NCI-H187 treated with DMSO at 0.1 percent for 48 hours (cell line): ENCODE data around the gene PLXDC1.
"Not testable (repeated sequence)": the region's sequence is repeated elsewhere in the genome, so short reads cannot be mapped to it uniquely, and the experiment has no call there.

Experiments
- DNase-seq: peaks from one replicate; lab custom pipeline; 2025; lab: John Stamatoyannopoulos, UW

Gene PLXDC1

GRCh38 chr17:39125143-39125875 lies 26.1 kb downstream of the PLXDC1 start:
- DNase-seq = no peak

- DNase-seq = no peak
These were observed 27.8 kb downstream of the PLXDC1 start for GRCh38 chr17:39123627-39124026.

- DNase-seq = no peak
These were observed 28.4 kb downstream of the PLXDC1 start for GRCh38 chr17:39122991-39123390.

- not testable (repeated sequence) for DNase-seq
These were observed 29.5 kb downstream of the PLXDC1 start for GRCh38 chr17:39121919-39122318.

GRCh38 chr17:39118674-39119419 lies 32.6 kb downstream of the PLXDC1 start:
- no peak for DNase-seq

DNA sequence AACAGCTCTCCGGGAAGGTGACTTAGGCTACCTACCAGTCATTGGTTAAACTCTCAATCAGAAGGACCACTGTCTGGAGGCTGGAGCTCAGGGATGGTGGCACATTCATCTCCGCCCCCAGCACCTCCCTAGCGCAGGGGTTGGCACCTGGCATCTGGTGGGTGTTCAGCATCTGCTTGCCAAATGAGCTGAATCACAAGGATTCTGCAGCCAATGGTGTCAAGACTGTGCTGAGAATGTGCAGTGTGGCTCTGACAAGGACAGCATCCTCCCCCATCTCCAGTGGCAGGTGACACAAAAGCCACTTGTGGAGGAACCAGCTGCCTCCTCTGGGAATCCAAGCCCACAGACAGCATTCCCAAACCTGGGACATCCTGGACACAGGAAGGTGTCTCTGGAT lies 35.2 kb downstream of the PLXDC1 start:
- DNase-seq = no peak

DNA sequence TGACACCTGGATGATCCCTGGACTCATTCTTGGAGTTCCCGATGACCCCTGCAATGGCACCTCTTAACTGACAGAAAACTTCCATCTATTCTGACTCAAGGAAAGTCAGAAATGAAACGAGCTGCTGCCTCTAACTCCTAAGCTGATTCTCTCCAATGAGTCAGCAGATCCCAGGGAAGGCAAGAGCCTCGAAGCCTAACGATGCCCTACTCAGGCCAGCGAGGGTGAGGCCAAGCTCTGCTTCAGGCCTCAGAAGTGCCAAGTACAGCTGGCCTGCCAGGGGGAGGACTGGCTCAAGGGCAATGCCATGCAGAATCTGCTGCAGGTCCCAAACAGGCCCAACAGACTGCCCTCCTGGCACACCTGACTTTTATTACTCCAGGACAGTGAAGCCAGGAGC lies 36.3 kb downstream of the PLXDC1 start:
- no peak for DNase-seq

GRCh38 chr17:39114723-39115122 lies 36.7 kb downstream of the PLXDC1 start:
- DNase-seq = no peak

DNA sequence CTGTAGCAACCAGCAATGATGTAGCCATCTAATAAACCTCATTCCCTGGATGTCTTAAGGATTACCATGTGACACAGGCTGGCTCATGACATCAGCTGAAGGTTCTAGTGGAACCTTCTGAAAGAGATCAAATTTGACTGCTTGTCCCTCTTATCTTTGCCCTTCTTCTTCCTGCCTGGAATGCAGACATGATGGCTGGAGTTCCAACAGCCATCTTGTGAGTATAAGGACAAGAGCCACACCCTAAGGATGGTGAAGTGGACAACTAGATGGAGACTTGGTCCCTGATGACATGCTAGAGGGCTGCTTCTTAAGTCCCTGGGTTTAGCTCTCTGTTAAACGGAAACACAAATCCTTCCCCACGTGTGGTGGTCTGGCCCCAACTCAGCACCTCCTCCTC lies 37.6 kb downstream of the PLXDC1 start:
- DNase-seq = no peak

- DNase-seq = no peak
These were observed 40.9 kb downstream of the PLXDC1 start for GRCh38 chr17:39110435-39111136.

- no peak for DNase-seq
These were observed 42.7 kb downstream of the PLXDC1 start for GRCh38 chr17:39108461-39109375.

DNA sequence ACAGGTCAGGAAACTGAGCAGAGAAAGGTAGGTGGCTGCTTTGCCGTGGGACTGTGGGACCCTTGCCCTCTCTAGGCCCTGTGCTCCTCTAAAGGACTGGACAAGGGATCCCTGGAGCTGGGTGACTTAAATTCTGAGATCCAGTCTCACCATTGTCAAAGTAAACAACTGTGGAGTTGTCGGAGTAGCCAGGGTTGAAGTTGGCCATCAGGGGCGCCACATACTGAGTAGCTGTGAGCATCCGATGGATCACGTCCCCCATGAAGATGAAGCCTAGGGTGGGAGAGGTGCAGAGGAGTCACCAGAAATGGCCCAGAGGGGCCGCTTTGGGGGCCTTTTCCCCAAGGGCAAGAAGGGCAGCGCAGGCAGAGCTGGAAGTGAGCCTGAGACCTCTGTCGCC lies 43.5 kb downstream of the PLXDC1 start:
- no peak for DNase-seq

- no peak for DNase-seq
These were observed 44.3 kb downstream of the PLXDC1 start for GRCh38 chr17:39107155-39107554.

DNA sequence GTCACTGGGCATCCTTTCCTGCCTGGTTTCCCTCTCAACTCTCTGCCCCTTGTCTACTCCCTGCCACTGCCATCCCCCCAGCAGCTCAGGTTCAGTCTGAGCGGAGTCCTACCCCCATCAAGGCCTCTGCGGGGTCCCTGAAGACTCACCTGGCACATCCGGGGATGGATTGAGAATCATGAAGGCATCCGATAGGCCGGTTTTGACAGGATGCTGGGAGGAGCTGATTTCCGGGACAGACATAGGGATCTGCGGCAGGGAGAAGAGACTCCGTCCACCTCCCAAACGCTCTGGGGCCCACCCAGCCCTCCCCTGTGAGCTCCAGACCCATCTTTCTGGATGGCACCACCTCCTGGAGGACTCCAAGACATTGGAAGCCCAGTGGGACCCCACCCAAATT lies 45.7 kb downstream of the PLXDC1 start:
- DNase-seq = no peak

- no peak for DNase-seq
These were observed 46.8 kb downstream of the PLXDC1 start for GRCh38 chr17:39104657-39105056.

DNA sequence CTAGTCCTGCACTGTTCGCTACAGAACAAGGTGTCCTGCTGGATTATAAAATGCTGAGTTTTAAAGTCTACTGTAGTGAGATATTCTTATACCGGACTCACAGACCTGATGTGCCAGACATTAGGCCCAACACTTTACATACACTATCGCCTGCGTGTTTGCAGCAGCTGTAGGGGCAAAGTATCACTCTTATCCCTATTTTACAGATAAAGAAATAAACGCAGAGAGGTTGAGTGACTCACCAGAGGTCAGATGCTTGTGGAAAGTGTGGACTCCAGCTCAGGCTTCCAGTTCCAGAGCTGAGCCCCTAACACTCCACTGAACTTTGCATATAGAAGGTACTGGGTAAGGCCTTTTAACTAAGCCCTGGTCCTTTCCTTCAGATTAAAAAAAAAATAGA lies 47.4 kb downstream of the PLXDC1 start:
- DNase-seq = no peak

DNA sequence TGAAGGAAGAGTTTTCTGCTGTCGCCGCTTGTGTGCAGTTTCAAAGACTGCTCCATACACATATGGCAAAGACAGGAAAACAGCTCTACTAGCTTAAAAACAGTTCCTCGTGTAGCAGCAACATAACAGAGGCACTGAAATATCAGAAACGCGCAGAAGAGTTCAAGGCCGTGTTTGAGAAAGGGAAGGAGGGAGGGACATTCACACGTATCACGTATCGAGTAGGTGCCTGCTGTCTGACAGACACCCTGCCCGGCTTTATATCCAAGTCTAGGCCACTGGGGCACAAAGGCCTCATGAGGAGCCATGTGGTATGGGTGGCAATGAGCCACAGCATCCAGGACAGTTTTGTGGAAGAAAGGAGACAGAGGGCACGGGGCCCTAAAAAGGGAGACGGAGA lies 50.3 kb downstream of the PLXDC1 start:
- no peak for DNase-seq

DNA sequence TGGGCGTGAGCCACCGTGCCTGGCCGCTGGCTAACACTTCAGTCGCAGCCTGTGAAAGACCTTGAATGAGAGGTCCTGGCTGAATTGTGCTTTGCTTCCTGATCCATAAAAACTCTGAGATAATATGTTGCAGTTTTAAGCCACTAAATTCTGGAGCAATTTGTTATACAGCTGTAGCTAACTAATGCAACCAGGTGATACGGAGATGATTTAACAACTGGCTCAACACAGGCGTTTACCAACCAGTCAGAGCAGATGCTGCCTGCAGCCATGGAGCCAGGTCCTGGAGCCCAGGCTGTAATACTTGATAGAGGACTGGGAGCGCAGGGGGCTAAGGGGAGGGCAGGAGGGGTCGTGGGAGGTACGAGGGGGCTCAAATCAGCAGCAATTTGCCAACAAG lies 50.9 kb downstream of the PLXDC1 start:
- no peak for DNase-seq

- DNase-seq = no peak
These were observed 51.7 kb downstream of the PLXDC1 start for GRCh38 chr17:39099663-39100286.

DNA sequence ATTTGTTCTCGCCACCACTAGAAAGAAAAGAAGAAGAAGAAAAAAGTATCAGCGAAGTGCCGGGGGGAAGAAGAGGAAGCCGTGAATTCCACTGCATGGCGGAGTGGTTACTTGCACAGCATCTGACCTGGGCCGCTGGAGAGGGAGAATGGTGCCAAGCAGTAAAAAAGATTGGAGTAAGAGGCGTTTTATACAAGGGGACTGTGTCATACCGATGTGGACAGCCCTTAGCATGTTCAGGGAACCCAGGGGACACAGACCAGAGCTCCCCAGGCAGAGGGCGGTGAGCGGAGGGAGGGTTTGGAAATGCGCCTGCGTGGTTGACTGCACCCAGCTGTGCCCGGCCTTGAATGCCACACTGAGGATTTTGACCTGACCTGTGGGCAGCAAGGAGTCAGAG lies 52.8 kb downstream of the PLXDC1 start:
- DNase-seq = no peak

DNA sequence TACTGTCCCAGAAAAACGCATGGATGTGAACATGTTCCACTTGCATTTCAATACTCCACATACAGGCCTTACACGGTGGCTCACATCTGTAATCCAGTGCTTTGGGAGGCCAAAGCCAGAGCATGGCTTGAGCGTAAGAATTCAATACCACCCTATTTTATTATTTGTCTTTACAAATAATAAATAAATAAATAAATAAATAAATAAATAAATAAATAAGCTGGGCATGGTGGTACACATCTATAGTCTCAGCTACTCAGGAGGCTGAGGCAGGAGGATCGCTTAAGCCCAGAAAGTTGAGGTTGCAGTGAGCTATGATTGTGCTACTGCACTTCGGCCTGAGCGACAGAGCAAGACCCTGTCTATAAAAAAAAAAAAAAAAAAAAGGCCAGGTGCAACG lies 53.9 kb downstream of the PLXDC1 start:
- no peak for DNase-seq

DNA sequence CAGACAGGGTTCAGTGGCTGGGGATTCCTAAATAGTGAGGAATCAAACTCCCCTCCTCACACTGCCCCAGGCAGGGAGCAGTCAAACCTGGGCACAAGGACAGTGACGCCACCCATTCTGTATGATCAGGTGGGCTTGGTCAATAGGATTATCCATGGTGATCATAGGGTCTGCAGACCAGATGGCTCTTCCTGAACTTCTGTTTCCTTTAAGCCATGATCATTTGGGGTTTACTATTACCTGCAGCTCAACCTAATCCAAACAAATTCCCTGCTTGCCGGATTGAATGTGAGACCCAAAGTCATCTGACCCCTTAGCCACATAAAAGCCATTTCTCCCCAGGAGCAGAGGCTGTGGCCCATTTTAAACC lies 54.3 kb downstream of the PLXDC1 start:
- DNase-seq = no peak
